Loucy (cell line): ENCODE measurements around the gene EP400.

Source experiments
- H2AFZ ChIP-seq: fragments of 200-600 bp; sonication (generic); 2 replicates; pipeline ENCODE4 v1.6.0; 2016; ENCODE audit warnings: antibody characterized with exemption, mild to moderate bottlenecking, low read length, moderate library complexity
- H3F3A ChIP-seq: fragments of 200-600 bp; 2 replicates; pipeline ENCODE4 v1.6.0; 2016; ENCODE audit warnings: antibody characterized with exemption, low read depth, mild to moderate bottlenecking
- H3K27me3 ChIP-seq: fragments of 200-600 bp; sonication (generic); 2 replicates; pipeline ENCODE4 v1.6.1; 2014; ENCODE audit warnings: low read length, mild to moderate bottlenecking; ENCODE audit not compliant: insufficient read depth, poor library complexity, severe bottlenecking
- H3K36me3 ChIP-seq: fragments of 200-600 bp; sonication (generic); 2 replicates; pipeline ENCODE4 v1.6.1; 2016; ENCODE audit warnings: low read length; ENCODE audit not compliant: insufficient read depth
- H3K4me1 ChIP-seq: fragments of 200-600 bp; sonication (generic); 2 replicates; pipeline ENCODE4 v1.5.1; 2014; ENCODE audit warnings: low read length, mild to moderate bottlenecking; ENCODE audit not compliant: insufficient read depth, poor library complexity, severe bottlenecking
- H3K4me2 ChIP-seq: fragments of 200-600 bp; sonication (generic); 2 replicates; pipeline ENCODE4 v1.6.0; 2014; ENCODE audit warnings: antibody characterized with exemption, low read length, low read depth, mild to moderate bottlenecking; ENCODE audit not compliant: poor library complexity, severe bottlenecking
- H3K4me3 ChIP-seq: fragments of 200-600 bp; sonication (generic); 2 replicates; pipeline ENCODE4 v1.5.1; 2014; ENCODE audit warnings: low read length, mild to moderate bottlenecking, mixed read lengths; ENCODE audit not compliant: poor library complexity, severe bottlenecking
- H3K79me2 ChIP-seq: fragments of 200-600 bp; sonication (generic); 2 replicates; pipeline ENCODE4 v1.6.1; 2014; ENCODE audit warnings: low read length; ENCODE audit not compliant: insufficient read depth
- H3K9ac ChIP-seq: fragments of 200-600 bp; sonication (generic); 2 replicates; pipeline ENCODE4 v1.6.0; 2014; ENCODE audit warnings: mild to moderate bottlenecking, low read depth, low read length, moderate library complexity; ENCODE audit not compliant: poor library complexity, severe bottlenecking
- H3K9me2 ChIP-seq: fragments of 200-600 bp; sonication (generic); replicated peaks from 2 replicates; pipeline ENCODE4 v1.6.1; 2016; ENCODE audit warnings: low read depth, low read length, mixed read lengths
- H3K9me3 ChIP-seq: fragments of 200-600 bp; sonication (generic); 2 replicates; pipeline ENCODE4 v1.6.1; 2014; ENCODE audit warnings: mild to moderate bottlenecking, antibody characterized with exemption, low read length, low read depth; ENCODE audit not compliant: insufficient read depth
- H4K20me1 ChIP-seq: fragments of 200-600 bp; sonication (generic); 2 replicates; pipeline ENCODE4 v1.6.0; 2014; ENCODE audit warnings: antibody characterized with exemption, low read length, mild to moderate bottlenecking; ENCODE audit not compliant: insufficient read depth, poor library complexity, severe bottlenecking
- CTCF ChIP-seq: fragments of 200-600 bp; sonication (generic); conservative IDR thresholded peaks from 2 replicates; pipeline ENCODE4 v1.5.1; 2014; ENCODE audit warnings: mild to moderate bottlenecking, antibody characterized with exemption, low read length
- EZH2phosphoT487 ChIP-seq: fragments of 200-600 bp; IDR thresholded peaks from 2 replicates; pipeline ENCODE4 v1.6.1; 2018; ENCODE audit warnings: antibody characterized with exemption, mild to moderate bottlenecking, moderate library complexity, borderline replicate concordance

EP400 gene

GRCh38 chr12:132110677-132111076 is 160.9 kb downstream of the EP400 start:
- H3K4me3 ChIP-seq = no peak overlapping the region
- H3K27me3 ChIP-seq = no peaks in the 10 kb centered on the region
- no peak overlapping the region for H3K9ac ChIP-seq
- peaks cover 42% of the 10 kb centered on the region; the same call in 1 of the 2 replicates for H3K36me3 ChIP-seq
- H3K4me1 ChIP-seq = no peaks in the 10 kb centered on the region
- H4K20me1 ChIP-seq = no peaks in the 10 kb centered on the region
- H3K9me2 ChIP-seq = no peaks in the 10 kb centered on the region
- no peaks in the 10 kb centered on the region for H3K9me3 ChIP-seq
- no peak overlapping the region for H2AFZ ChIP-seq
- no peaks in the 10 kb centered on the region for H3K79me2 ChIP-seq
- TF ChIP-seq EZH2phosphoT487 = no peak
- TF ChIP-seq CTCF = no peak
- H3F3A ChIP-seq = no peaks in the 10 kb centered on the region
- no peak overlapping the region for H3K4me2 ChIP-seq

- Histone ChIP-seq H3K4me3 (no peak overlapping the region), H3K9ac (no peak overlapping the region), H3K36me3 (peaks cover 42% of the 10 kb centered on the region; the same call in 1 of the 2 replicates), H3F3A (no peaks in the 10 kb centered on the region), H2AFZ (no peak overlapping the region), H3K9me2 (no peaks in the 10 kb centered on the region), H3K9me3 (no peaks in the 10 kb centered on the region), H3K4me2 (no peak overlapping the region), H4K20me1 (no peaks in the 10 kb centered on the region), H3K27me3 (no peaks in the 10 kb centered on the region), H3K4me1 (no peaks in the 10 kb centered on the region), H3K79me2 (no peaks in the 10 kb centered on the region)
- TF ChIP-seq CTCF (no peak), EZH2phosphoT487 (no peak)
Observed at GRCh38 chr12:132111654-132112304, 162.0 kb downstream of the EP400 start.

GRCh38 chr12:132114667-132115066 is 164.9 kb downstream of the EP400 start:
- Histone ChIP-seq H3K4me1 (no peaks in the 10 kb centered on the region), H2AFZ (no peak overlapping the region), H4K20me1 (no peaks in the 10 kb centered on the region), H3K9ac (no peak overlapping the region), H3K79me2 (no peaks in the 10 kb centered on the region), H3K27me3 (no peaks in the 10 kb centered on the region), H3K9me2 (no peaks in the 10 kb centered on the region), H3F3A (no peaks in the 10 kb centered on the region), H3K4me2 (no peak overlapping the region), H3K4me3 (no peak overlapping the region), H3K36me3 (peaks cover 37% of the 10 kb centered on the region; the same call in 1 of the 2 replicates), H3K9me3 (no peaks in the 10 kb centered on the region)
- TF ChIP-seq EZH2phosphoT487 (no peak), CTCF (no peak)
